GM23338 (cell line): ENCODE measurements around the gene NFIB. TPM values are rescaled to one million over a fixed set of nuclear protein-coding genes. Genes with fewer than 3 reads are reported as not detected.

Experiments
- ATAC-seq: fragments of 200-7000 bp; cut with Tn5 transposase; 3 replicates; pipeline ENCODE4 v1.9.1; 2020
- DNase-seq: peaks from one replicate; pipeline ENCODE4 v3.0.0-alpha.2; 2015; ENCODE audit warnings: low spot score
- H2AFZ ChIP-seq: fragments of 200-600 bp; sonication (generic); 2 replicates; pipeline ENCODE4 v1.8.0; 2016; ENCODE audit warnings: antibody characterized with exemption, mild to moderate bottlenecking, moderate library complexity
- H3F3A ChIP-seq: fragments of 200-600 bp; sonication (generic); replicated peaks from 2 replicates; pipeline ENCODE4 v1.8.0; 2017; ENCODE audit warnings: antibody characterized with exemption, mixed run types, low read depth
- H3K27ac ChIP-seq: fragments of 200-600 bp; sonication (generic); 2 replicates; pipeline ENCODE4 v1.6.1; 2016; ENCODE audit warnings: low read depth
- H3K27me3 ChIP-seq: fragments of 200-600 bp; sonication (generic); 2 replicates; pipeline ENCODE4 v1.8.0; 2016; ENCODE audit warnings: mild to moderate bottlenecking, mixed run types, moderate library complexity; ENCODE audit not compliant: insufficient read depth
- H3K36me3 ChIP-seq: fragments of 200-600 bp; sonication (generic); 2 replicates; pipeline ENCODE4 v1.8.0; 2016; ENCODE audit warnings: mild to moderate bottlenecking; ENCODE audit not compliant: insufficient read depth
- H3K4me1 ChIP-seq: fragments of 200-600 bp; sonication (generic); 2 replicates; pipeline ENCODE4 v1.8.0; 2016; ENCODE audit warnings: mild to moderate bottlenecking, moderate library complexity; ENCODE audit not compliant: insufficient read depth
- H3K4me2 ChIP-seq: fragments of 200-600 bp; sonication (generic); 2 replicates; pipeline ENCODE4 v1.7.1; 2017; ENCODE audit warnings: mixed run types
- H3K4me3 ChIP-seq: fragments of 200-600 bp; sonication (generic); 2 replicates; pipeline ENCODE4 v1.6.1; 2016; ENCODE audit warnings: mixed run types
- H3K79me2 ChIP-seq: fragments of 200-600 bp; sonication (generic); replicated peaks from 2 replicates; pipeline ENCODE4 v1.8.0; 2017; ENCODE audit warnings: mild to moderate bottlenecking; ENCODE audit not compliant: insufficient read depth
- H3K9me2 ChIP-seq: fragments of 200-600 bp; sonication (generic); 2 replicates; pipeline ENCODE4 v1.8.0; 2017; ENCODE audit not compliant: insufficient read depth
- H4K20me1 ChIP-seq: fragments of 200-600 bp; sonication (generic); replicated peaks from 2 replicates; pipeline ENCODE4 v1.8.0; 2017; ENCODE audit warnings: mild to moderate bottlenecking; ENCODE audit not compliant: insufficient read depth
- H3K27ac Mint-ChIP-seq: 2 replicates; pipeline ENCODE4 v1.8.0; 2020; ENCODE audit warnings: inconsistent platforms, mild to moderate bottlenecking, moderate library complexity, mixed read lengths
- H3K27me3 Mint-ChIP-seq: 3 replicates; pipeline ENCODE4 v1.8.0; 2022; ENCODE audit warnings: low read depth, mild to moderate bottlenecking, moderate library complexity, mixed read lengths, inconsistent platforms; ENCODE audit not compliant: insufficient read depth, poor library complexity
- H3K36me3 Mint-ChIP-seq: 3 replicates; pipeline ENCODE4 v1.8.0; 2021; ENCODE audit warnings: low read depth, mild to moderate bottlenecking, inconsistent platforms, moderate library complexity, mixed read lengths
- H3K4me1 Mint-ChIP-seq: 3 replicates; pipeline ENCODE4 v1.8.0; 2020; ENCODE audit warnings: mild to moderate bottlenecking, inconsistent platforms, mixed read lengths
- H3K4me3 Mint-ChIP-seq: 3 replicates; pipeline ENCODE4 v1.8.0; 2021; ENCODE audit warnings: moderate library complexity, mild to moderate bottlenecking, inconsistent platforms, mixed read lengths
- H3K9me3 Mint-ChIP-seq: 3 replicates; pipeline ENCODE4 v1.8.0; 2020; ENCODE audit warnings: moderate library complexity, mild to moderate bottlenecking, inconsistent platforms, mixed read lengths
- CREB1 ChIP-seq: fragments of 250-450 bp; sonication (Bioruptor Pico); IDR thresholded peaks from 2 replicates; pipeline ENCODE4 v1.5.0; 2020; ENCODE audit warnings: low read depth, mild to moderate bottlenecking, moderate library complexity
- CTCF ChIP-seq, 2 experiments: fragments of 200-600 bp in 1 of 2; sonication (generic) in 1 of 2; conservative IDR thresholded peaks; 2 replicates each; pipeline versions ENCODE4 v1.5.1 to v1.6.1; 2016 to 2017; ENCODE audit warnings: antibody characterized with exemption in 2 of 2, low read depth in 2 of 2, mild to moderate bottlenecking in 2 of 2, moderate library complexity in 1 of 2
- ETS1 ChIP-seq: IDR thresholded peaks from 2 replicates; pipeline ENCODE4 v1.6.1; 2016; ENCODE audit warnings: antibody characterized with exemption
- EZH2 ChIP-seq: fragments of 200-600 bp; sonication (generic); IDR thresholded peaks from one replicate; pipeline ENCODE4 v1.8.0; 2017; ENCODE audit warnings: antibody characterized with exemption, mild to moderate bottlenecking, low read depth; ENCODE audit not compliant: unreplicated experiment
- EZH2phosphoT487 ChIP-seq: fragments of 200-600 bp; sonication (generic); IDR thresholded peaks from one replicate; pipeline ENCODE4 v1.8.1; 2018; ENCODE audit warnings: antibody characterized with exemption; ENCODE audit not compliant: unreplicated experiment
- JUNB ChIP-seq: IDR thresholded peaks from one replicate; pipeline ENCODE4 v1.6.1; 2016; ENCODE audit warnings: antibody characterized with exemption; ENCODE audit not compliant: unreplicated experiment
- NANOG ChIP-seq: IDR thresholded peaks from 2 replicates; pipeline ENCODE4 v1.6.1; 2016; ENCODE audit warnings: antibody characterized with exemption, borderline replicate concordance
- POLR2AphosphoS5 ChIP-seq: IDR thresholded peaks from 2 replicates; pipeline ENCODE4 v1.6.1; 2016; ENCODE audit warnings: antibody characterized with exemption, low read depth
- REST ChIP-seq: IDR thresholded peaks from one replicate; pipeline ENCODE4 v1.6.1; 2018; ENCODE audit warnings: antibody characterized with exemption; ENCODE audit not compliant: unreplicated experiment
- STAT1 ChIP-seq: IDR thresholded peaks from one replicate; pipeline ENCODE4 v1.6.1; 2016; ENCODE audit warnings: antibody characterized with exemption; ENCODE audit not compliant: unreplicated experiment
- ZNF114 ChIP-seq: fragments of 250-450 bp; sonication (Bioruptor Pico); IDR thresholded peaks from 2 replicates; pipeline ENCODE4 v1.5.0; 2020; ENCODE audit warnings: mild to moderate bottlenecking, moderate library complexity
- ZNF331 ChIP-seq: fragments of 250-450 bp; sonication (Bioruptor Pico); IDR thresholded peaks from 2 replicates; pipeline ENCODE4 v1.5.0; 2020; ENCODE audit warnings: low read depth, mild to moderate bottlenecking, moderate library complexity
- ZNF462 ChIP-seq: fragments of 250-450 bp; sonication (Bioruptor Pico); IDR thresholded peaks from 2 replicates; pipeline ENCODE4 v1.5.0; 2020; ENCODE audit warnings: mild to moderate bottlenecking, moderate library complexity
- polyA plus RNA-seq: library from polyadenylated mRNA; unstranded; fragments of >200 nt; fragmentation: Nextera tagmentation; extraction: Ambion mirVana; gene quantifications from 2 replicates; pipeline ENCODE4 v1.2.1, GENCODE V29; 2016
- total RNA-seq: library from RNA; depleted of rRNA; stranded (reverse); fragments of >200 nt; shearing (Covaris generic); gene quantifications from 2 replicates; pipeline ENCODE4 v1.2.3, GENCODE V29; 2014

The NFIB gene
- total and polyA plus RNA-seq, 2 experiments from 2014 or later = 3.9 to 4.7 TPM

GRCh38 chr9:14119694-14120514, 194.0 kb downstream of the NFIB start:
- Histone ChIP-seq H4K20me1 (no peaks in the 10 kb centered on the region), H3K79me2 (no peaks in the 10 kb centered on the region), H3K4me1 (peaks cover 22% of the 10 kb centered on the region), H3K4me3 (no peak overlapping the region), H3K36me3 (no peaks in the 10 kb centered on the region), H3F3A (no peaks in the 10 kb centered on the region), H3K4me2 (no peak overlapping the region), H3K9me2 (no peaks in the 10 kb centered on the region), H3K27me3 (no peaks in the 10 kb centered on the region), H2AFZ (no peak overlapping the region), H3K27ac (no peak overlapping the region)
- Mint-ChIP-seq H3K36me3 (no peaks in the 10 kb centered on the region), H3K27me3 (peaks cover 3% of the 10 kb centered on the region), H3K4me1 (peaks cover 14% of the 10 kb centered on the region; the same call in 2 of the 3 replicates), H3K9me3 (no peaks in the 10 kb centered on the region), H3K4me3 (no peak overlapping the region), H3K27ac (no peak overlapping the region)
- TF ChIP-seq ETS1 (no peak), CREB1 (CRISPR knock-in tag) (no peak), POLR2AphosphoS5 (no peak), REST (no peak), EZH2phosphoT487 (no peak), STAT1 (no peak), JUNB (no peak), CTCF (conservative IDR thresholded peaks at IDR 0.05; ENCODE audit: low read depth in 2 of 2) (no peak), EZH2 (no peak), NANOG (no peak), ZNF462 (CRISPR knock-in tag) (no peak), ZNF331 (no peak), ZNF114 (CRISPR knock-in tag) (no peak)
- DNase-seq (no peak), ATAC-seq (no peak)
